ENCODE data around the gene ZNF486. TPM values are rescaled to one million over a fixed set of nuclear protein-coding genes. Genes with fewer than 3 reads are reported as not detected.
"Not testable (repeated sequence)": the region's sequence is repeated elsewhere in the genome, so short reads cannot be mapped to it uniquely, and the experiment has no call there.

ZNF486 gene
- total RNA-seq, 1 donor from 2014 or later: 4.2 TPM

- H3K4me1 ChIP-seq: peaks cover 25% of the 10 kb centered on the region
- intact Hi-C loops (cut with DNase I): no loop called here
- TF ChIP-seq CTCF (IDR thresholded peaks at IDR 0.05) (no peak), POLR2A (IDR thresholded peaks at IDR 0.05) (no peak), POLR2AphosphoS5 (IDR thresholded peaks at IDR 0.05; ENCODE audit: insufficient read depth in 1 of 2, low read depth in 1 of 2) (no peak)
- peaks cover 0 to 4% of the 10 kb centered on the region in 2 donors for H3K36me3 ChIP-seq
- H3K27me3 ChIP-seq: no peaks in the 10 kb centered on the region
- H3K27ac ChIP-seq: no peak overlapping the region
- no peak for DNase-seq (ENCODE audit: extremely low spot score in 2 of 2)
- no peaks in the 10 kb centered on the region for H3K9me3 ChIP-seq
- no peak overlapping the region for H3K4me3 ChIP-seq
These were observed 932 bp upstream of the ZNF486 start for GRCh38 chr19:20165971-20166592.

GRCh38 chr19:20167651-20168122 is 673 bp downstream of the ZNF486 start:
- TF ChIP-seq POLR2AphosphoS5 (IDR thresholded peaks at IDR 0.05; ENCODE audit: insufficient read depth in 1 of 2, low read depth in 1 of 2): no peak
- no peak for TF ChIP-seq POLR2A (IDR thresholded peaks at IDR 0.05)
- no peak for TF ChIP-seq CTCF (IDR thresholded peaks at IDR 0.05)
- intact Hi-C loops (cut with DNase I): no loop called here
- Histone ChIP-seq H3K4me1 (peaks cover 25% of the 10 kb centered on the region), H3K27ac (peak overlapping the region; percentile 81), H3K27me3 (no peaks in the 10 kb centered on the region), H3K4me3 (peak overlapping the region; percentile 84 to 86), H3K9me3 (no peaks in the 10 kb centered on the region), H3K36me3 (peaks cover 0 to 10% of the 10 kb centered on the region in 2 donors)
- no peak for DNase-seq (ENCODE audit: extremely low spot score in 2 of 2)

GRCh38 chr19:20171285-20171684 is 4.3 kb downstream of the ZNF486 start:
- TF ChIP-seq POLR2AphosphoS5 (IDR thresholded peaks at IDR 0.05; ENCODE audit: insufficient read depth in 1 of 2, low read depth in 1 of 2) (no peak), POLR2A (IDR thresholded peaks at IDR 0.05) (no peak), CTCF (IDR thresholded peaks at IDR 0.05) (no peak)
- no peak for DNase-seq (ENCODE audit: extremely low spot score in 2 of 2)
- intact Hi-C loops (cut with DNase I): no loop called here
- peaks cover 0 to 10% of the 10 kb centered on the region in 2 donors for H3K36me3 ChIP-seq
- H3K4me3 ChIP-seq: no peak overlapping the region
- peaks cover 25% of the 10 kb centered on the region for H3K4me1 ChIP-seq
- H3K9me3 ChIP-seq: no peaks in the 10 kb centered on the region
- no peaks in the 10 kb centered on the region for H3K27me3 ChIP-seq
- H3K27ac ChIP-seq: no peak overlapping the region

DNA sequence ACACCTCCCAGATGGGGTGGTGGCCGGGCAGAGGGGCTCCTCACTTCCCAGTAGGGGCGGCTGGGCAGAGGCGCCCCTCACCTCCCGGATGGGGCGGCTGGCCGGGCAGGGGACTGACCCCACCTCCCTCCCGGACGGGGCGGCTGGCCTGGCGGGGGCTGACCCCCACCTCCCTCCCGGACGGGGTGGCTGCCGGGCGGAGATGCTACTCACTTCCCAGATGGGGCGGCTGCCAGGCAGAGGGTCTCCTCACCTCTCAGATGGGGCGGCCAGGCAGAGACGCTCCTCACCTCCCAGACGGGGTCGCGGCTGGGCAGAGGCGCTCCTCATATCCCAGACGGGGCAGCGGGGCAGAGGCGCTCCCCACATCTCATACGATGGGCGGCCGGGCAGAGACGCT is 8.8 kb downstream of the ZNF486 start:
- H3K27me3 ChIP-seq; H3K27ac ChIP-seq; DNase-seq (ENCODE audit: extremely low spot score in 2 of 2); H3K4me1 ChIP-seq; H3K4me3 ChIP-seq; intact Hi-C loops (cut with DNase I); H3K36me3 ChIP-seq; H3K9me3 ChIP-seq: not testable (repeated sequence)

DNA sequence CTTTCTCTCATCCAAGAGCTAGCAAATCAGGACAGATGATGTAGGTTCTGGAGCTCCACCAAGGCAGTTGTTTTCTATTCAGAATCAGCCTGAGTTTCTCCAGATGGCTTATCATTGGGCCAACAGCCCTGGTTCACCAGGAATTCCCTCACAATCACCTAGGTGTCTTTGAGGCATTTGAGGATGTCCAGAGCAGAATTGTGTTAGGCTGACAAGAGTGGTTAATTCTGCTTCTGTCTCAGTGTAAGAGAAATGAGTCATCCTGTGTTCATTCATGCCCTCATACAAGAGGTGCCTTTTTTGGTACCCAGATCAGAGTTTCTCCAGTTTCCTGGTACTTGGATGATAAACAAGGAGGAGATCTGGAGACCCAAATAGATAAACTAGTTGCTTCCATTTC is 12.9 kb downstream of the ZNF486 start:
- intact Hi-C loops (cut with DNase I); H3K4me3 ChIP-seq; H3K36me3 ChIP-seq; H3K9me3 ChIP-seq; H3K4me1 ChIP-seq; DNase-seq (ENCODE audit: extremely low spot score in 2 of 2); H3K27me3 ChIP-seq; H3K27ac ChIP-seq: not testable (repeated sequence)

DNA sequence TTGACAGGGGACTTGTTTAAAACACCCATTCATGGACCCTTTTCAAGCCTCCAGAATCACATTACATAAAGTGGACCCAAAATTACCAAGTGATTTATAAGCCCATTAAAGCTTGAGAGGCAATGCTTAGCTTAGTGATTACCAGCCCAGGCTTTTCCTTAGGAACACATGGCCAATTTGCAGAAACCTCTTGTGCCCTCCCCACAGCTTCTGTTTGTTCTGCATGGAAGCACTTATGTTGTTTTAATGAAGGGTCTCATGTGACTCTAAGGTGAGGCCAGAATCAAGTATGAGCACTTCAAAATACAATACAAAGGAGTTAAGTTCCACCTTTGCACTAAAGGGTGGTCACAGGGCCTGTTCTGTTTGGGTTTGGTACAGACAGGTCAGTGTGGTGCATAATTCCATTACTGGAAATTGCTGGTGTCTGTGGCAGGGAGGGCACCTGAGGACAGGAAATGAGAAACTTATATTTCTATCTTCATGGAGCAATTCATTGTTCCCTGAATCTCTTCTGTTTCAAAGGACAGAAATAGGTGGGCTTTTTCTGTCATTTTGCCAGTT is 15.3 kb downstream of the ZNF486 start:
- Histone ChIP-seq H3K27me3 (no peaks in the 10 kb centered on the region), H3K9me3 (no peaks in the 10 kb centered on the region), H3K4me3 (no peak overlapping the region), H3K4me1 (no peaks in the 10 kb centered on the region), H3K36me3 (no peaks in the 10 kb centered on the region), H3K27ac (no peak overlapping the region)
- DNase-seq (ENCODE audit: extremely low spot score in 2 of 2): no peak
- intact Hi-C loops (cut with DNase I): no loop called here
- no peak for TF ChIP-seq POLR2AphosphoS5 (IDR thresholded peaks at IDR 0.05; ENCODE audit: insufficient read depth in 1 of 2, low read depth in 1 of 2)
- no peak for TF ChIP-seq CTCF (IDR thresholded peaks at IDR 0.05)
- no peak for TF ChIP-seq POLR2A (IDR thresholded peaks at IDR 0.05)
